Measurements from ENCODE around the gene CEP78.

GRCh38 chr9:78215706-78216105, 20.2 kb upstream of the CEP78 start:
- TF ChIP-seq ZNF513 (tag by site-specific recombination; IDR thresholded peaks at IDR 0.05) (no peak), ZNF311 (tag by site-specific recombination; IDR thresholded peaks at IDR 0.05; ENCODE audit: borderline replicate concordance) (no peak), ZNF701 (tag by site-specific recombination; IDR thresholded peaks at IDR 0.05) (no peak), ZNF2 (tag by site-specific recombination; IDR thresholded peaks at IDR 0.05) (no peak), CTCF (tag by site-specific recombination; IDR thresholded peaks at IDR 0.05) (no peak), ZNF112 (tag by site-specific recombination; IDR thresholded peaks at IDR 0.05) (no peak), ZNF704 (tag by site-specific recombination; IDR thresholded peaks at IDR 0.05) (no peak), REST (tag by site-specific recombination; IDR thresholded peaks at IDR 0.05) (no peak), ZNF274 (IDR thresholded peaks at IDR 0.05; ENCODE audit: low read length) (no peak), ZNF274 (tag by site-specific recombination; IDR thresholded peaks at IDR 0.05; ENCODE audit: borderline replicate concordance) (no peak)

All from HEK293 (cell line).